Stomach (tissue), 9 donors: Measurements from ENCODE around the gene SYNGR3. TPM values are rescaled to one million over a fixed set of nuclear protein-coding genes. Genes with fewer than 3 reads are reported as not detected.

ENCODE experiments used
- DNase-seq, 2 donors: peaks; one replicate each; pipeline versions ENCODE4 v3.0.0 to v3.0.0-alpha.2; 2013 to 2019
- H3K27ac ChIP-seq, 5 donors: fragments of 200-600 bp in 4 of 5; sonication (generic) in 4 of 5; one replicate each; pipeline ENCODE4 v1.5.1; 2013 to 2019; ENCODE audit warnings: mild to moderate bottlenecking in 1 of 5, moderate library complexity in 1 of 5
- H3K27me3 ChIP-seq, 3 donors: fragments of 200-600 bp; sonication (generic); one replicate each; pipeline ENCODE4 v1.5.1; 2017 to 2019; ENCODE audit warnings: mixed run types in 1 of 3
- H3K36me3 ChIP-seq, 4 donors: fragments of 200-600 bp; sonication (generic); 1 replicate in 3 of 4; 2 replicates in 1 of 4; pipeline ENCODE4 v1.5.1; 2016 to 2019
- H3K4me1 ChIP-seq, 4 donors: fragments of 200-600 bp; sonication (generic); one replicate each; pipeline ENCODE4 v1.5.1; 2016 to 2019
- H3K4me3 ChIP-seq, 4 donors: fragments of 200-600 bp; sonication (generic) in 3 of 4; one replicate each; pipeline ENCODE4 v1.5.1; 2016 to 2019; ENCODE audit warnings: mild to moderate bottlenecking in 1 of 4
- H3K9me3 ChIP-seq, 4 donors: fragments of 200-600 bp; sonication (generic); one replicate each; pipeline ENCODE4 v1.5.1; 2016 to 2019
- EP300 ChIP-seq: sonication (generic); formaldehyde crosslinking; IDR thresholded peaks from one replicate; pipeline ENCODE4 v1.6.1; 2017; ENCODE audit warnings: antibody characterized with exemption
- POLR2A ChIP-seq, 4 donors: fragments of 450-650 bp; IDR thresholded peaks; one replicate each; pipeline ENCODE4 v1.6.1; 2016; ENCODE audit warnings: antibody characterized with exemption in 4 of 4, control low read depth in 2 of 4, mild to moderate bottlenecking in 1 of 4, moderate library complexity in 1 of 4
- POLR2AphosphoS5 ChIP-seq, 3 donors: sonication (generic); formaldehyde crosslinking; IDR thresholded peaks; one replicate each; pipeline ENCODE4 v1.6.1; 2016; ENCODE audit warnings: antibody characterized with exemption in 3 of 3
- WGBS, 5 donors: extraction: QIAGEN DNeasy Blood & Tissue Kit in 3 of 5; methylation state at CpG; one replicate each; pipeline versions ENCODE4 v1.1.5 to v1.1.7; 2013 to 2018; 5-methylcytosine and 5-hydroxymethylcytosine counted together
- intact Hi-C: fragments of 100-400 bp; cut with DNase I; formaldehyde crosslinking; loops from one replicate; pipeline ENCODE4 v1.15.1; 2023; ENCODE audit warnings: low total_unique reads
- polyA plus RNA-seq, 3 donors: library from polyadenylated mRNA; stranded (reverse); fragments of 200-250 nt; gene quantifications; one replicate each; pipeline ENCODE4 v1.2.3, GENCODE V29; 2013
- total RNA-seq, 5 donors: library from RNA; depleted of rRNA; stranded (reverse); fragments of >200 nt; gene quantifications; one replicate each; pipeline versions ENCODE4 v1.1.0 to v1.2.3, GENCODE V29; 2014 to 2016
- TF ChIP-seq, protein P1 (sequence below), 7 experiments: fragments of 450-650 bp in 4 of 7; fragments of 200-600 bp in 3 of 7; sonication (generic) in 3 of 7; IDR thresholded peaks; one replicate each; pipeline ENCODE4 v1.5.1; 2016 to 2019; ENCODE audit warnings: antibody characterized with exemption in 7 of 7, control low read depth in 2 of 7, mild to moderate bottlenecking in 1 of 7
- donor health status: healthy with polysubstance abuse.
- donor health status: Bipolar disorder and iron deficiency.
- donor health status: healthy.

Gene SYNGR3
- total and polyA plus RNA-seq, 8 donors = 1.3 to 1.7 TPM; not detected in 6

DNA sequence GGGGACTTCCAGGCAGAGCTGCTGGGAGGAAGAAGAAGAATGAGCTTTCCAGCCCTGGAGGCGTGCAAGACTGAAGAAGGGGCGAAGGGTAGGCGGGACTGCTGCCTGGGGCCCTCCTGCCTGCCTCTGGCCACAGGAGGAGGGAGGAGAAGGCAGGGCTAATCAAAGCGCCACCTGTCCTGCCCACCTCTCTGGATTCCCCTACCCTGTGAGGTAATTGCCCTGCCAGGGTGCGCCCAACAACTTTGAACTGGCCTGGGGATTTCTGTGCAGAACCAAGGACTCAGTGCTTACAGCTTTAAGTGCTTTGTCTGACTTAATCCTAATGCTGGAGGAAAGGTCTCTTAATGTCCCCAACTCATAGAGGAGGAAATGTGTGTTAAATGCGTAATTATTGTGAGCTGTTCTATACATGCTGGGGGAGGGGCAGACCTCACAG lies 8.4 kb upstream of the SYNGR3 start, which contains the start of gene NOXO1:
Gene NOXO1, minus strand, starts transcription at position 72 of the 439 bp plus-strand sequence. CDS start 290 bp downstream, outside the sequence.
- whole genome bisulfite sequencing, 5 donors = 22 to 41% (median 28%) methylated on average over 6 of the region's 6 CpGs
- intact Hi-C loops = no loop called here
- Histone ChIP-seq H3K4me3 (peak within 1 kb of the TSS in 1 of 4 donors; percentile 51), H3K27me3 (peaks cover 4 to 71% (median 36%) of the 10 kb centered on the region in 3 donors), H3K36me3 (peaks cover 29 to 38% (median 36%) of the 10 kb centered on the region in 4 donors), H3K27ac (peak within 1 kb of the TSS in 2 of 5 donors; percentile 5 to 9), H3K9me3 (no peaks in the 10 kb centered on the region), H3K4me1 (peaks cover 32 to 79% (median 65%) of the 10 kb centered on the region in 4 donors)
- no peak for TF ChIP-seq POLR2A (IDR thresholded peaks at IDR 0.05)
- TF ChIP-seq EP300 = no peak
- TF ChIP-seq POLR2AphosphoS5 (IDR thresholded peaks at IDR 0.05) = no peak
- TF ChIP-seq, protein P1, sequence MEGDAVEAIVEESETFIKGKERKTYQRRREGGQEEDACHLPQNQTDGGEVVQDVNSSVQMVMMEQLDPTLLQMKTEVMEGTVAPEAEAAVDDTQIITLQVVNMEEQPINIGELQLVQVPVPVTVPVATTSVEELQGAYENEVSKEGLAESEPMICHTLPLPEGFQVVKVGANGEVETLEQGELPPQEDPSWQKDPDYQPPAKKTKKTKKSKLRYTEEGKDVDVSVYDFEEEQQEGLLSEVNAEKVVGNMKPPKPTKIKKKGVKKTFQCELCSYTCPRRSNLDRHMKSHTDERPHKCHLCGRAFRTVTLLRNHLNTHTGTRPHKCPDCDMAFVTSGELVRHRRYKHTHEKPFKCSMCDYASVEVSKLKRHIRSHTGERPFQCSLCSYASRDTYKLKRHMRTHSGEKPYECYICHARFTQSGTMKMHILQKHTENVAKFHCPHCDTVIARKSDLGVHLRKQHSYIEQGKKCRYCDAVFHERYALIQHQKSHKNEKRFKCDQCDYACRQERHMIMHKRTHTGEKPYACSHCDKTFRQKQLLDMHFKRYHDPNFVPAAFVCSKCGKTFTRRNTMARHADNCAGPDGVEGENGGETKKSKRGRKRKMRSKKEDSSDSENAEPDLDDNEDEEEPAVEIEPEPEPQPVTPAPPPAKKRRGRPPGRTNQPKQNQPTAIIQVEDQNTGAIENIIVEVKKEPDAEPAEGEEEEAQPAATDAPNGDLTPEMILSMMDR (IDR thresholded peaks at IDR 0.05) = no peak
- DNase-seq = peak in 1 of 2 donors; percentile 64

DNA sequence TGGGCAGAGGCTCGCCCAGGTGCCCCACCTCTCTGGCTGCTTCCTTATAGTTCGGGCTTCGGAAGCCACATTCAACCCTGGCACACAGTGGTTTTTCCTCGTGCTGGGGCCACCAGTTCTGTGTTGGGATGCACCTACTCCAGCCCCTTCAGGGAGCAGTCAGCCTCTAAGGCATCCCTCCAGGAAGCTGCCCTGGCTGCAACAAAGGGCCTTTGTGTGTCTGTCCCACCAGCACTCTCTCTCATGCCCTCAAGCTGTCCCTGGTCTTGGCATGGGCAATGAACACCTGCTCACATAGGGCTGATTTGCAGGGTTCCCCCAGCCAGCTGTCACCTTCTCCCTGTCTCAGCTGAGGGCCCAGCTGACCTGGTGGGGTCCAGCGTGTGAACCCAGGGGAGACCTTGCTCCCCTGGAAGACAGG lies 7.7 kb upstream of the SYNGR3 start:
- peaks cover 4 to 65% (median 36%) of the 10 kb centered on the region in 3 donors for H3K27me3 ChIP-seq
- H3K4me3 ChIP-seq = no peak overlapping the region
- 32 to 62% (median 39%) methylated on average over 4 to 5 of the region's 5 CpGs for WGBS, 5 donors
- peak overlapping the region in 2 of 5 donors; percentile 5 to 9 for H3K27ac ChIP-seq
- DNase-seq = peak in 1 of 2 donors; percentile 65
- no peaks in the 10 kb centered on the region for H3K9me3 ChIP-seq
- intact Hi-C loops = no loop called here
- peaks cover 27 to 38% (median 36%) of the 10 kb centered on the region in 4 donors for H3K36me3 ChIP-seq
- peaks cover 32 to 79% (median 65%) of the 10 kb centered on the region in 4 donors for H3K4me1 ChIP-seq
- TF ChIP-seq EP300 = no peak
- TF ChIP-seq POLR2AphosphoS5 (IDR thresholded peaks at IDR 0.05) = peak in 1 of 3 donors; percentile 15
- TF ChIP-seq POLR2A (IDR thresholded peaks at IDR 0.05) = no peak

DNA sequence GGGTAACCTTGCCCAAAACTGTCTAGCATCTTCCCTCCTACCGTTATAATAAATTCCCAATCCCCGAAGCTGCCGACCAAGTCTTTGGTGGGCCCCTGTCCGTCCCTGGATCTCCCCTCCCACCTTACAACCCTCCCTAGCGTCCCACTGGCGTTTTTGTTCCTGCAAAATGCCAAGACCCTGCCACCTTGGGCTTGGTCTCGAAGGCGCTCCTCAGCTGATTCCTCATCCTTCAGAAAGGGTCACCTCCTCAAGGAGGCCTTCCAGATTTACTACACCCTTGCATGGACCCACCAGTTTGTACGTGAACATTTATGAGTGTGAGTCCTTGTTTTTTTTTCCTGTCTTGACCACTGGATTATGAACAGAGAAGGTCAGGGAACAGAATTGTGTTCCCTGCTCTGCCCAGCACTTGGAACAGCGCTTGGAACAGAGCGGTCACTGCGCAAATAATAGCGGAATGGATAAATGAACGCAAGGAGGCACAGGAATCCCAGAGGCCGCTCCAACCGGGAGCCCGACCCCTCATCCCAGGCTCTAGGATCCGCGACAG lies 6.7 kb upstream of the SYNGR3 start:
- no peak for DNase-seq
- H3K4me3 ChIP-seq = peak overlapping the region; percentile 77 to 83 (median 78)
- H3K9me3 ChIP-seq = no peaks in the 10 kb centered on the region
- intact Hi-C loops = no loop called here
- TF ChIP-seq POLR2AphosphoS5 (IDR thresholded peaks at IDR 0.05) (no peak), EP300 (no peak), POLR2A (IDR thresholded peaks at IDR 0.05) (no peak)
- TF ChIP-seq, protein P1 (IDR thresholded peaks at IDR 0.05) = no peak
- 24 to 32% (median 31%) methylated on average over 19 of the region's 19 CpGs for WGBS, 5 donors
- H3K36me3 ChIP-seq = peaks cover 17 to 32% (median 30%) of the 10 kb centered on the region in 4 donors
- H3K27ac ChIP-seq = peak overlapping the region; percentile 64 to 84 (median 76)
- H3K4me1 ChIP-seq = peaks cover 32 to 75% (median 65%) of the 10 kb centered on the region in 4 donors
- H3K27me3 ChIP-seq = peaks cover 4 to 56% (median 36%) of the 10 kb centered on the region in 3 donors

DNA sequence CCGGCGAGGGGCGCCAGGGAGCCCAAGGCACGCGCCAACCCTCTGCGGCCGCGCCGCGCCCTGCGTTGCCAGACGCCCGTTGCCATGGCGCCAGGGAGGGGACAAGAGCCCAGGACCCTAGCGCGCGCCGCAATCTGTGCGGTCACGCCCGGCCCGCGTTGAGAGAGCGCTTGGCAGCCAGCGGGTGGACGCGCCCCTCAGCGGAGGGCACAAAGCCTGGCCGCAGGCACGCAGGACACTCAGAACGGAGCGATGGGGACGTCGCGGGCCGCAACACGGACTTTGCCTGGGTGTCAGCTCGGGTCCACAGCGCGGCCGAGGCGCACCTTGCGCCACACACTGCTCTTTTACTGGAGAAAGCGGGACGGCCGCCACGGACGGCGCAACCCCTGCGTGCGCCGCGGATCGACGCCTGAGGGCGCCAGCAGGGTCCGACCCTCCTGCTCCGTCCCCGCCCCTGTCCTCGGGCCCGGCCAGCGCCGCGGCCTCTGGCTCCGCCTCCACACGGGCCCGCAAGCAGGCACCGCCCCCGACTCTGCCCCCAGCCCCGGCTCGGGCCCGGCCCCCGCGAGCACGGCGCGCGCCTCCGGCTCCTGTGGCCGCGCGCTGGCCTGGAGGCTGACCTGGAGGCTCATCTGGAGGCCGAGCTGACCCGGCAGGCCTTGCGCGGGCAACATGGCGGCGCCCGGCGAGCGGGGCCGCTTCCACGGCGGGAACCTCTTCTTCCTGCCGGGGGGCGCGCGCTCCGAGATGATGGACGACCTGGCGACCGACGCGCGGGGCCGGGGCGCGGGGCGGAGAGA lies 6.0 kb upstream of the SYNGR3 start, which contains the start of gene GFER:
Gene GFER, plus strand, starts transcription at position 650 of the 803 bp plus-strand sequence. Its CDS starts 26 bp downstream, at position 676.
- 0 to 1% (median 1%) methylated on average over 26 to 109 of the region's 109 CpGs for WGBS, 5 donors
- H3K4me1 ChIP-seq = peaks cover 29 to 69% (median 64%) of the 10 kb centered on the region in 4 donors
- H3K27ac ChIP-seq = peak within 1 kb of the TSS; percentile 64 to 84 (median 76)

More for the DNA sequence above, 6.0 kb upstream of the SYNGR3 start, which contains the start of gene GFER:
- no peak for TF ChIP-seq EP300
- TF ChIP-seq POLR2AphosphoS5 (IDR thresholded peaks at IDR 0.05) = peak in 2 of 3 donors; percentile 55 to 75
- TF ChIP-seq POLR2A (IDR thresholded peaks at IDR 0.05) = no peak
- TF ChIP-seq, protein P1 (IDR thresholded peaks at IDR 0.05) = peak in 2 of 7 experiments; percentile 26 to 31
- intact Hi-C loops = no loop called here
- H3K4me3 ChIP-seq = peak within 1 kb of the TSS; percentile 77 to 83 (median 78)
- peaks cover 4 to 56% (median 36%) of the 10 kb centered on the region in 3 donors for H3K27me3 ChIP-seq
- H3K9me3 ChIP-seq = no peaks in the 10 kb centered on the region
- DNase-seq = peak; percentile 91 to 97
- H3K36me3 ChIP-seq = peaks cover 14 to 25% (median 23%) of the 10 kb centered on the region in 4 donors
